ENCODE data around the gene NFU1. TPM values are rescaled to one million over a fixed set of nuclear protein-coding genes. Genes with fewer than 3 reads are reported as not detected.
A peak's percentile ranks its signal among the peaks of the same experiment; 100 is the strongest.

NFU1 gene
- total RNA-seq, 1 donor from 2014 or later = 117 TPM

GRCh38 chr2:69405306-69405705 lies 31.9 kb downstream of the NFU1 start:
- intact Hi-C loops (cut with micrococcal nuclease) = no loop called here
- no peak for TF ChIP-seq CTCF (IDR thresholded peaks at IDR 0.05; ENCODE audit: borderline replicate concordance)
- Histone ChIP-seq H3K4me1 (no peaks in the 10 kb centered on the region), H3K27me3 (ENCODE audit: low read depth) (no peaks in the 10 kb centered on the region), H3K27ac (replicated peaks) (no peak overlapping the region), H3K36me3 (peaks cover 89% of the 10 kb centered on the region), H3K4me3 (no peak overlapping the region), H3K9me3 (replicated peaks) (peaks cover 6% of the 10 kb centered on the region)
- no peak for DNase-seq

GRCh38 chr2:69400121-69400520 lies 37.1 kb downstream of the NFU1 start:
- peaks cover 91% of the 10 kb centered on the region for H3K36me3 ChIP-seq

GRCh38 chr2:69397234-69397633 lies 40.0 kb downstream of the NFU1 start:
- Histone ChIP-seq H3K4me1 (peaks cover 22% of the 10 kb centered on the region), H3K27ac (replicated peaks) (peak overlapping the region; percentile 18), H3K9me3 (replicated peaks) (no peaks in the 10 kb centered on the region), H3K36me3 (peaks cover 76% of the 10 kb centered on the region), H3K4me3 (no peak overlapping the region), H3K27me3 (ENCODE audit: low read depth) (no peaks in the 10 kb centered on the region)
- no peak for DNase-seq
- no peak for TF ChIP-seq CTCF (IDR thresholded peaks at IDR 0.05; ENCODE audit: borderline replicate concordance)
- intact Hi-C loops (cut with micrococcal nuclease) = no loop called here

More at GRCh38 chr2:69400121-69400520, 37.1 kb downstream of the NFU1 start:
- DNase-seq = no peak
- H3K4me1 ChIP-seq = peaks cover 17% of the 10 kb centered on the region
- no peak overlapping the region for H3K27ac ChIP-seq (replicated peaks)
- no peak for TF ChIP-seq CTCF (IDR thresholded peaks at IDR 0.05; ENCODE audit: borderline replicate concordance)
- H3K27me3 ChIP-seq (ENCODE audit: low read depth) = no peaks in the 10 kb centered on the region
- intact Hi-C loops (cut with micrococcal nuclease) = no loop called here
- peaks cover 6% of the 10 kb centered on the region for H3K9me3 ChIP-seq (replicated peaks)
- H3K4me3 ChIP-seq = no peak overlapping the region

GRCh38 chr2:69395866-69396265 lies 41.4 kb downstream of the NFU1 start:
- Histone ChIP-seq H3K36me3 (peaks cover 63% of the 10 kb centered on the region), H3K27ac (replicated peaks) (peak overlapping the region; percentile 66), H3K4me1 (peaks cover 24% of the 10 kb centered on the region), H3K9me3 (replicated peaks) (no peaks in the 10 kb centered on the region), H3K27me3 (ENCODE audit: low read depth) (no peaks in the 10 kb centered on the region), H3K4me3 (no peak overlapping the region)
- intact Hi-C loops (cut with micrococcal nuclease) = no loop called here
- DNase-seq = no peak
- TF ChIP-seq CTCF (IDR thresholded peaks at IDR 0.05; ENCODE audit: borderline replicate concordance) = no peak

- H3K9me3 ChIP-seq (replicated peaks) = no peaks in the 10 kb centered on the region
- TF ChIP-seq CTCF (IDR thresholded peaks at IDR 0.05; ENCODE audit: borderline replicate concordance) = no peak
- peaks cover 24% of the 10 kb centered on the region for H3K4me1 ChIP-seq
- peaks cover 44% of the 10 kb centered on the region for H3K36me3 ChIP-seq
- no peak overlapping the region for H3K4me3 ChIP-seq
- intact Hi-C loops (cut with micrococcal nuclease) = no loop called here
- no peak overlapping the region for H3K27ac ChIP-seq (replicated peaks)
- no peaks in the 10 kb centered on the region for H3K27me3 ChIP-seq (ENCODE audit: low read depth)
- DNase-seq = no peak
Measured at GRCh38 chr2:69393963-69394362, 43.3 kb downstream of the NFU1 start.

- Histone ChIP-seq H3K36me3 (peaks cover 17% of the 10 kb centered on the region), H3K27ac (replicated peaks) (no peak overlapping the region), H3K27me3 (ENCODE audit: low read depth) (no peaks in the 10 kb centered on the region), H3K4me3 (no peak overlapping the region), H3K4me1 (peaks cover 32% of the 10 kb centered on the region), H3K9me3 (replicated peaks) (no peaks in the 10 kb centered on the region)
- TF ChIP-seq CTCF (IDR thresholded peaks at IDR 0.05; ENCODE audit: borderline replicate concordance) = no peak
- intact Hi-C loops (cut with micrococcal nuclease) = no loop called here
- no peak for DNase-seq
Measured at GRCh38 chr2:69390471-69390870, 46.8 kb downstream of the NFU1 start.

Measured in left ventricle myocardium inferior (tissue), 1 donor.